Spleen (tissue), 7 donors: ENCODE data around the gene PCBP3.

Experiments used
- POLR2A ChIP-seq, 3 donors: fragments of 450-650 bp; IDR thresholded peaks; one replicate each; pipeline ENCODE4 v1.5.1; 2017; ENCODE audit warnings: antibody characterized with exemption in 3 of 3, mild to moderate bottlenecking in 1 of 3
- TF ChIP-seq, protein P1 (sequence below), 11 experiments: fragments of 200-600 bp in 7 of 11; fragments of 450-650 bp in 4 of 11; sonication (generic) in 4 of 11; IDR thresholded peaks in 8 of 11; conservative IDR thresholded peaks in 3 of 11; 1 replicate in 7 of 11; 2 replicates in 4 of 11; pipeline versions ENCODE4 v1.4.0 to v1.8.0; 2016 to 2021; ENCODE audit warnings: antibody characterized with exemption in 11 of 11, inconsistent platforms in 4 of 11, mild to moderate bottlenecking in 1 of 11
- donor health status: DM: no; HTN: no; CAD: no; lungs with moderate emphysema.
- donor health status: DM: no; HTN: no; CAD: no.
- donor health status: DM: no; HTN: no; CAD: no.

DNA sequence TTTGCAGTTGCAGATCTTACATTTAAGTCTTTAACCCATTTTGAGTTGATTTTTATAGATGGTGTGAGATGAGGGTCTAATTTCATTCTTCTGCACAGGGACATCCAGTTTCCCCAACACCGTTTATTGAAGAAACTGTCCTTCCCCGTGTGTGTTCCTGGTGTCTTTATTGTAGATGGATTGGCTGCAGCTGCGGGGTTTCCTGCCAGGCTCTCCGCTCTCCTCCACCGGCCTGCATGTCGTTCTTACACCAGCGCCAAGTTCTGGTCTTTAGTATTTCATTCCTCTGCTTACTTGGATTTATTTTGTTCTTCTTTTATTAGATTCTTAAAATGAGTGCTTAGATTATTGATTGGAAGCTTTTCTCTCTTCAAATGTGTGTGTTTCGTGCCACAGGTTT is 239.1 kb downstream of the PCBP3 start:
- no peak for TF ChIP-seq POLR2A (IDR thresholded peaks at IDR 0.05)
- TF ChIP-seq, protein P1, sequence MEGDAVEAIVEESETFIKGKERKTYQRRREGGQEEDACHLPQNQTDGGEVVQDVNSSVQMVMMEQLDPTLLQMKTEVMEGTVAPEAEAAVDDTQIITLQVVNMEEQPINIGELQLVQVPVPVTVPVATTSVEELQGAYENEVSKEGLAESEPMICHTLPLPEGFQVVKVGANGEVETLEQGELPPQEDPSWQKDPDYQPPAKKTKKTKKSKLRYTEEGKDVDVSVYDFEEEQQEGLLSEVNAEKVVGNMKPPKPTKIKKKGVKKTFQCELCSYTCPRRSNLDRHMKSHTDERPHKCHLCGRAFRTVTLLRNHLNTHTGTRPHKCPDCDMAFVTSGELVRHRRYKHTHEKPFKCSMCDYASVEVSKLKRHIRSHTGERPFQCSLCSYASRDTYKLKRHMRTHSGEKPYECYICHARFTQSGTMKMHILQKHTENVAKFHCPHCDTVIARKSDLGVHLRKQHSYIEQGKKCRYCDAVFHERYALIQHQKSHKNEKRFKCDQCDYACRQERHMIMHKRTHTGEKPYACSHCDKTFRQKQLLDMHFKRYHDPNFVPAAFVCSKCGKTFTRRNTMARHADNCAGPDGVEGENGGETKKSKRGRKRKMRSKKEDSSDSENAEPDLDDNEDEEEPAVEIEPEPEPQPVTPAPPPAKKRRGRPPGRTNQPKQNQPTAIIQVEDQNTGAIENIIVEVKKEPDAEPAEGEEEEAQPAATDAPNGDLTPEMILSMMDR (IDR thresholded peaks at IDR 0.05 in 8 of 11, conservative IDR thresholded peaks at IDR 0.05 in 3 of 11): no peak
